GM21367 (cell line): ENCODE results near the gene RNU1-2.
"Not testable (repeated sequence)": the region's sequence is repeated elsewhere in the genome, so short reads cannot be mapped to it uniquely, and the experiment has no call there.

Experiments used
- ATAC-seq: cut with Tn5 transposase; IDR thresholded peaks from one replicate; pipeline ENCODE4 v1.9.1; 2021; ENCODE audit not compliant: unreplicated experiment

Gene RNU1-2

GRCh38 chr1:16895598-16896315 lies at the start of gene RNU1-2:
RNU1-2 (plus strand) TSS chr1:16895980.
- ATAC-seq, result peak; percentile 96

- not testable (repeated sequence) for ATAC-seq
Measured at GRCh38 chr1:16856201-16856600, 39.6 kb upstream of the RNU1-2 start.

- not testable (repeated sequence) for ATAC-seq
Measured at GRCh38 chr1:16859167-16860041, 36.4 kb upstream of the RNU1-2 start.

GRCh38 chr1:16860048-16860447 lies 35.7 kb upstream of the RNU1-2 start:
- ATAC-seq, result not testable (repeated sequence)

- ATAC-seq, result not testable (repeated sequence)
Measured at GRCh38 chr1:16861832-16862245, 33.9 kb upstream of the RNU1-2 start.

GRCh38 chr1:16862415-16862814 lies 33.4 kb upstream of the RNU1-2 start:
- ATAC-seq, result not testable (repeated sequence)

GRCh38 chr1:16863024-16863423 lies 32.8 kb upstream of the RNU1-2 start:
- ATAC-seq, result not testable (repeated sequence)

- not testable (repeated sequence) for ATAC-seq
Measured at GRCh38 chr1:16866926-16867707, 28.7 kb upstream of the RNU1-2 start.

GRCh38 chr1:16868787-16869186 lies 27.0 kb upstream of the RNU1-2 start:
- ATAC-seq, result not testable (repeated sequence)

GRCh38 chr1:16869996-16870395 lies 25.8 kb upstream of the RNU1-2 start:
- not testable (repeated sequence) for ATAC-seq

- not testable (repeated sequence) for ATAC-seq
Measured at GRCh38 chr1:16871171-16871570, 24.6 kb upstream of the RNU1-2 start.

GRCh38 chr1:16872152-16873075 lies 23.4 kb upstream of the RNU1-2 start:
- ATAC-seq, result not testable (repeated sequence)

- not testable (repeated sequence) for ATAC-seq
Measured at GRCh38 chr1:16873076-16873879, 22.5 kb upstream of the RNU1-2 start.

- not testable (repeated sequence) for ATAC-seq
Measured at GRCh38 chr1:16874968-16875765, 20.6 kb upstream of the RNU1-2 start.

- ATAC-seq, result not testable (repeated sequence)
Measured at GRCh38 chr1:16881742-16882141, 14.0 kb upstream of the RNU1-2 start.

GRCh38 chr1:16882986-16883385 lies 12.8 kb upstream of the RNU1-2 start:
- no peak for ATAC-seq

- not testable (repeated sequence) for ATAC-seq
Measured at GRCh38 chr1:16884487-16884886, 11.3 kb upstream of the RNU1-2 start.

- ATAC-seq, result no peak
Measured at GRCh38 chr1:16886860-16887605, 8.7 kb upstream of the RNU1-2 start.
